LHCN-M2 (cell line): Measurements from ENCODE around the gene C1QL1. TPM values are rescaled to one million over a fixed set of nuclear protein-coding genes. Genes with fewer than 3 reads are reported as not detected.

Source experiments
- DNase-seq: peaks from one replicate; pipeline ENCODE4 v3.0.0-alpha.2; 2012; ENCODE audit warnings: low read depth
- total RNA-seq: library from RNA; depleted of rRNA; stranded (reverse); fragments of >200 nt; gene quantifications from 2 replicates; pipeline ENCODE4 v1.2.3, GENCODE V29; 2014; rRNA removed

The C1QL1 gene
- total RNA-seq, 1 experiment from 2014 or later, result 2.5 TPM

DNA sequence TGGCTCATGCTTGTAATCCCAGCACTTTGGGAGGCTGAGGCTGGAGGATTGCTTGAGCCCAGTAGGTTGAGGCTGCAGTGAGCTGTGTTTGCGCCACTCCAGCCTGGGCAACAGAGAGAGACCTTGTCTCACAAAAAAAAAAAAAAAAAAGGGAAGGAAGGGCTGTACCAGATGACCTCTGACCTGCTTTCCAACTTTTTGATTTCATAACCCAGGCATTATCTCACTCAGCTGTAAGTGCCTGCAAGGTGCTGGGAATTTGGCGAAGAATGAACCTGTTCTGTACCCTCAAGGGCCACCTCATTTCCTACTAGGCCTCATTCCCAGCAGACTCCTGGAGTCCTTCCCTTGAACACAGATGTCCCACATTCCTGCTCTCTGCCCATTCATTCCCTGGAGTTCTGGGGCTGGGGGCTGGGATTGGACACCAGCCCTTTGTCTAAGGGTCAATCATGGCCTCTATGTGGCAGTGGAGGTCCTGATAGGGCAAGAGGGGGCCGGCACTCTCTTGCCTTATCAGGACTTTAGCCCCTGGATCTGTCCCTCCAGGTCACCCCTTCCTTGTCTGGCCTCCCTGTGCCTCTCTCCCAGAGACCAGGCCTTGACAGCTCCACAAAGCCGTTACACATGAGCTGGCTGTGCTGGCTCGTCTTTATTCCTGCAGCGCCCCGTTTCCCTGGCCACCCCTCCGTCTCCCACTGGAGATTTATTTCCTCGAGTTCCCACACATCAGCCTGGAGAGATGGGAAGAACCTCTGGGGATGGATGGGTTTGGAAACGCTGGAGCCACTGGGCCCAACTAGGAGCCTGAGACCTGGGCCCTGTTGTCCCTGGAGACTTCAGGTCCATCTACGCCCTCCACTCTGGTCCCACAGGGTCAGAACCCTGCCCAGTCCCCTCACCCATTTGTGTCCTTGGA is 52.0 kb downstream of the C1QL1 start:
- DNase-seq, result no peak

DNA sequence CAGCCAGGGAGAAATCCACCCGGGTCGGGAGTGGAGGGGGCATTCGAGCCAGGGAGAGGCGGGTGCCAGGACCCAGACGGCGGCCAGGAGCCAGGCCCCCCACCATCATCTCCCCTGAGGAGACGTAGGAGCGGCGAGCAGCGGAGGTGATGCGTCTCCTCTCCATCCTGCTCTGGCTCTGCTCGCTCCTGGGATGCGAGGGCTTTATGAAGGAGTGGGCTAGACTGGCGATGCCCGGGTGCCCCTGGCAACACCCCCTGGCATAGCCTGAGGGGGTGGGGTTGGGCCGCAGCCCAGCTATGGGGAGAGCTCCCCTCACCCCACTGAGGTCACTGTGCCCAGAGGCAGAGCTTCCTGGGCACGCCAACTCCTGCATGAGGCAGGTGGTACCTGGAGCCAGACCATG is 52.8 kb downstream of the C1QL1 start, which contains the start of gene GFAP:
Gene GFAP, minus strand, starts transcription at position 180 of the 406 bp plus-strand sequence. Its CDS starts 14 bp downstream, at position 166.
- no peak for DNase-seq

DNA sequence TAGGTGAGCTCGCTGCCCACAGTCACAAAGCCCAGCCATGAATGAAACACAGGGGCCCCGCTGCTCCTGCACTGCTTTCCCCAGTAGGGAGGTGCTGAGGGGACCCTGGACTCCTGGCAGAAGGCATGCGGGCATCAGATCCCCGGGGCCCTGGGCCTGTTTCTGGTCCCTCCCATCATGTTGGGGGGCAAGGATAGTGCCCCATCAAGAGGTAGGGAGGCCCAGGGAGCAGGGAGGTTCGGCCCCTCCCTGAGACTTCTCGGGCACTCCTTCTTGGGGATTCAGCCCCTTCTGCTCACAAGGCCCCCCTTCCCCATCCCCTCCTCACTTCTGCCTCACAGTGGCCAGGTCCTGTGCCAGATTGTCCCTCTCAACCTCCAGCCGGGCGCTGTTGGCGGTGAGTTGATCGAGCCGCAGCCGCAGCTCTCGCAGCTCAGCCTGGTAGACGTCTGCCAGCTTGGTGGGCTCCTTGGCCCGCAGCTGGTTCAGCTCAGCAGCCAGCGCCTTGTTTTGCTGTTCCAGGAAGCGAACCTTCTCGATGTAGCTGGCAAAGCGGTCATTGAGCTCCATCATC is 53.3 kb downstream of the C1QL1 start:
- DNase-seq, result no peak

DNA sequence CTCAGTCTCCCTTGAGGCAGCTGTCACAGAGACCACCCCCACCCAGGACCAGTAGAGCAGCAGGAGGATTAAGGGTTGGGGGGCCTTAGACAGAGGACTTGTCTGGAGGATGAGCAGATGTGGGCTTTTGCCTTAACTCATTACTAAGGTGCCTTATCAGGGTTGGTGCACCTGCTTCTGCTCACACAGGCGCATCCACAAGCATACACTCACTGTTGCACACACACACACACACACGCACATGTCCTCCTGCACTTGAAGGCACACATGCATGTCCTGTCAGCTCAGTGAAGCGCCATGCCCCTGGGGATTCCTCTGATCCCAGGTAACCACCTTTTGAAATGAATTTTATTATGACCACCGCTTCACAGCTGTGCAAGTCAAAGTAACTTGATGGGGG is 54.0 kb downstream of the C1QL1 start:
- no peak for DNase-seq

DNA sequence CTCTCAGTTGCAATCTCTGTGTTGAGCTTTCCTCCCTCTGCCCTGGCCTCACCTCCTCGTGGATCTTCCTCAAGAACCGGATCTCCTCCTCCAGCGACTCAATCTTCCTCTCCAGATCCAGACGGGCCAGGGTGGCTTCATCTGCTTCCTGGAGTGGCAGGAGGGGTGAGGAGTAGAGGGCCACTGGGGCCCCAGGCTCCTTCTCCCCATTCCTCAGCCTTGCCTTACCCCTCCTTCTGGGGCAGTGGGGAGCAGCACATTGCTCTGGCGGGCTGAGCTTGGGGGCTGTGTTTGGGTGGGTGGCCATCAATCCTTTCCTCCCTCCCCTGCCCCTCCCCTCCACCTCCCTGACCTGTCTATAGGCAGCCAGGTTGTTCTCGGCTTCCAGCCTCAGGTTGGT is 54.4 kb downstream of the C1QL1 start:
- DNase-seq, result no peak

DNA sequence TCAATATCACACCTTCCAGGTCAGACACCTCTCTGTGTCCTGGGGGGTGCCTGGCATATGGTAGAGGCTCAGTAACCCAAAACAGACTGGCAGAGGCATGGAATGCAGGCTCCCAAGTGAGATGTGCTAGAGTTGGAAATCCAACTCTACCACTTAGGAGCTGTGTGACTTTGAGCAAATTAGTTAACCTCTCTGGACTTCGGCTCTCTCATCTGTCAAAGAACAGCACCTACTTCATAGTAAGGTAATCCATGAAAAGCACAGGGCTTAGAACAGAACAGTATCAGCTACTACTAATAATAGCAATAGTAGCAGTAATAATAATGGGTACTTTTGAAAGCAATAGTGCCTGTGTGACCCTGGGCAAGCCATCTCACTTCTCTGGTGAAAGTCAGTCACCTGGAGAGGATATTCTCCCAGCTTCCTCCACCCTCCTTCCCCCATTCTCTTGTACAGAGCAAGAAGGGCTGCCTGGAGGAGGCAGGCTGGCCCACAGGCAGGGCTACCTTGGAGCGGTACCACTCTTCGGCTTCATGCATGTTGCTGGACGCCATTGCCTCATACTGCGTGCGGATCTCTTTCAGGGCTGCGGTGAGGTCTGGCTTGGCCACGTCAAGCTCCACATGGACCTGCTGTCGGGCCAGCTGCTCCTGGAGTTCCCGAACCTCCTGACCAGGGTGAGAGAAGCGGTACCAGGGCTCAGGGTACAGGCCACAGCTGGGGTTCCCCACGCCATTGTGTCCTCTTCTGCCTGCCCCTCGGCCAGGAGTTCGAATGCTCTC is 55.1 kb downstream of the C1QL1 start:
- DNase-seq, result no peak

DNA sequence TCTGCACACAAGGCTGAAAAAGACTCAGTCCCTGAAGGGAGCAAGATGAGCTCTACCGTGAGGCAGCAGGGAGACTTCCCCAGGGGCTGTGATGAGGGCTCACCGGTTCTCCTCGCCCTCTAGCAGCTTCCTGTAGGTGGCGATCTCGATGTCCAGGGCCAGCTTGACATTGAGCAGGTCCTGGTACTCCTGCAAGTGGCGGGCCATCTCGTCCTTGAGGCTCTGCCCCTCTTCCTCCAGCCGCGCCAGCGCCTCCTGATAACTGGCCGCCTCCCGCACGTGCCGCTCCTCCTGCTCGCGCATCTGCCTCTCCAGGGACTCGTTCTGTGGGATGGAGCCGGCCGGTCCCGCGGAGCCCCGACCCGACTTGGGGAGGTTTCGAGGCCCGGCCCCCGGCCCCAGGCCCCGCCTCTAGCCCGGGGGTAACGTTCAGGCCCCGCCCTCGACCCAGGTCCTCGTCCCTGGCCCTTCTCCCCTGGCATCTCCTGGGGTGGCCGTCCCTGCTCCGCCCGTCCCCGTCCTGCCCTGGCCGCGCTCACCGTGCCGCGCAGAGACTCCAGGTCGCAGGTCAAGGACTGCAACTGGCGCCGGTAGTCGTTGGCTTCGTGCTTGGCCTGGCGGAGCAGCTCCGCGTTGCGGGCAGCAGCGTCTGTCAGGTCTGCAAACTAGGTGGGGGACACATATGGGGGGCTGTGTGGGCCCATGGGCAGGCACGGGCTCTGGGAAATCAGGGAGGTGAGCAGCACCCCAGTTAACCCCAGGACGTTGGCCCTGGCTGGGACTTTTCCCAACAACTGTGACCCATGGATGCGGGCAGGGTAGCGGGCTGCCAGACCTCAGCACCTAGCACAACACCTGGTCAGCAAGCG is 56.7 kb downstream of the C1QL1 start:
- DNase-seq, result no peak

DNA sequence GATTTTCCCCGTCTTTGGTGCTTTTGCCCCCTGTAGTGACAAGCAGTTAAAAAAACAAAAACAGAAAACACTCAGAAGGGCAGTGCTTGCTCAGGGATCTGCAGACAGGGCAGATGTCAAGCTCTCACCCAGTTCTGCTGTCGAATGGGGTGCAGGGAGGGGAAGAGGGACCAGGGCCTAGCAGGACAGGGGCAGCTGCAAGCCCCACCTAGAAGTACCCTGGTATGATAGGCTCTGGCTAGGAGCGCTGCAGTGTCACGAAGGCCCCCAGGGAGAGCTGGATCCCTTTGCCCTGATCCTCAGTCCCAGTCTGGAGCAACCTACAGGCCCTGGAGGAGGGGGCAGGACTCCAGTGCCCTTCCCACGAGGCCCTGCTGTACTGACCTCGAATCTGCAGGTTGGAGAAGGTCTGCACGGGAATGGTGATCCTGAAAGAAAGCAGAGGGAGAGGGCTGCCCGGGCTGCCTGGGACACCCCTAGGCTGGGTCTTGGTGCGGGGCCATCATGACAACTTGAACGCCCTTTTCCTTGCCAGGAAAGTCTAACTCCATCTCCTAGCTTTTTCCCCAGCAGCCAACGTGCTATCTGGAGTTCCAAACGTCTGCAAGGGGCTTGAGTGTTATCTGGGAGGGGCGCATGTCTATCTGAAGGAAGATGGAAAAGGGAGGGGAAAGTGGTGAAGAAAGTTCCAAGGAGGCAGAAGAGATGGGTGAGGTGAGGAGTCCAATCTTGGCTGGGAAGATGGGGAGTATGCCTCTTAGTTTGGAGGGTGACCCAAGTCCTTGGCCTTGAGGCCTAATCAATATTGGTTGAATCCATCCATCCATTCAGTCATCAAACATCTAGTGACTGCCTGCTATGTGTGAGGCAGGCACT is 57.6 kb downstream of the C1QL1 start:
- no peak for DNase-seq

Other genes starting within 250 kb of the C1QL1 start
- 0.26 and 0.40 TPM in 2 replicates for gene ADAM11, start 209.3 kb downstream of the C1QL1 start, total RNA-seq
- 23.7 and 24.6 TPM in 2 replicates for gene GJC1, start 138.0 kb downstream of the C1QL1 start, total RNA-seq
- not detected in 2 replicates for gene HIGD1B, start 120.4 kb downstream of the C1QL1 start, total RNA-seq
- 106 and 107 TPM in 2 replicates for gene EFTUD2, start 68.9 kb downstream of the C1QL1 start, total RNA-seq
- gene GFAP, start 52.8 kb downstream of the C1QL1 start, total RNA-seq, result 0.29 TPM in 1 of 2 replicates, not detected in the other
- 12.1 and 14.7 TPM in 2 replicates for gene KIF18B, start 20.5 kb downstream of the C1QL1 start, total RNA-seq
- 72.7 and 87.9 TPM in 2 replicates for gene DCAKD, start 83.3 kb upstream of the C1QL1 start, total RNA-seq
- 80.8 and 89.8 TPM in 2 replicates for gene NMT1, start 93.0 kb upstream of the C1QL1 start, total RNA-seq
- 36.5 and 146 TPM in 2 replicates for gene PLCD3, start 164.2 kb upstream of the C1QL1 start, total RNA-seq
- gene ACBD4, start 167.4 kb upstream of the C1QL1 start, total RNA-seq, result 3.1 and 4.4 TPM in 2 replicates
- gene HEXIM1, start 180.2 kb upstream of the C1QL1 start, total RNA-seq, result 7.2 and 11.1 TPM in 2 replicates
- 5.0 and 11.6 TPM in 2 replicates for gene HEXIM2, start 193.6 kb upstream of the C1QL1 start, total RNA-seq